Hypothalamus (tissue), 51 donors: ENCODE data around the gene MYB.
"Not testable (repeated sequence)": the region's sequence is repeated elsewhere in the genome, so short reads cannot be mapped to it uniquely, and the experiment has no call there.

ENCODE experiments used
- DNase-seq, 51 donors: peaks; one replicate each; lab custom pipeline; 2025; lab: John Stamatoyannopoulos, UW

MYB gene

DNA sequence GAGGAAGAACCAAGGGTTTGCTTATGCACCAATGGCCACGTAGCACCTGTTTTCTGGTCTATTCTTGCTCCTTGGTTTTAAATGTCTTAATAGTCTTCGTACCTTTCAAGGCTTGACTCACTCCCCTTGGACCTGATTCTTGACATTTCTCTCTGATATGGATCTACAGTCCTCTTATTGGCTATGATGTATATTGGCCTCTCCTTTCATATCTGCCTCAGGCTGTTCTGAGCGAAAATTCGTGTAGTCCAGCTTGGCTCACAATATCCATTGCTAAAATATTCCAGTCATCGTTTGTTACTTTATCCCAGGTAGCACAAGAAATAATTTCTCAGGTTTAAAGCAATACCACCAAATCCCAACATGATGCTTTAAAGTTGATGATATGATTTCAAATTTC lies 59.6 kb downstream of the MYB start:
- no peak for DNase-seq

GRCh38 chr6:135243871-135244796 lies 63.0 kb downstream of the MYB start:
- no peak for DNase-seq

- no peak for DNase-seq
Observed at GRCh38 chr6:135244805-135245204, 63.7 kb downstream of the MYB start.

- DNase-seq, result not testable (repeated sequence)
Observed at GRCh38 chr6:135246412-135247012, 65.4 kb downstream of the MYB start.

GRCh38 chr6:135250234-135250633 lies 69.1 kb downstream of the MYB start:
- no peak for DNase-seq

DNA sequence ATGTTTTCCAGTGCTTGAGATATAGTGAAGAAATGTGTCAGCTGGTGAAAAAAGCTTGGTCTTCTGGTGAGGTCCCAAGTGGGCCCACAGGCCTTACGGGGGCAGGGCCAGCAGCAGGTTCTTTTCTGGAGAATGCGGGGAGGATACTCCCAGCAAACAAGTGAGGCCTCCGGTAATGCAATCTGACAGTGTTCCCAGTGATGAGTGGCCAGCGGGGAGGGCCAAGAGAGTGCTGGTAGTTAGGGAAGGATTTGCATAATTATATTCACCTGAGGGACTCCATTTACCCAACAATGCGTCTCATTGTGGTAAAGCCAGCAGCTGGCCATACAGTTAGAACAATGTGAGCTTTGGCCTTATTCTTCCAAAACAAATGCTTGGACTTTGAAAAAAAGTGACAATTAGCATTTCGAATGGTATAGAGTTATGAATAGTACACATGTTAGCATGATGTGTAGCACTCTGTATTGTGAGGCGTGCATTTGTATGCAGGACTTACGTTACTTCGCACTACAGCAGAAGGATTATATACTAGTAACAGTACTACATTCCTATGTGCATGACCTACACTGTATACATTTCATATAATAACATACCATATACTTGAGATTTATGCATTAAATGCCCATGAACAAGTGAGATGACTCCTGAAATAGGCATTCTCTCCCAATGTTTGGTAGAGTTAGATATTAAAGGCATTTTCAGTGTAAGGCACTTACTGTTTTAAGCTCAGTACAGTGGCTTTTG lies 69.8 kb downstream of the MYB start:
- no peak for DNase-seq

DNA sequence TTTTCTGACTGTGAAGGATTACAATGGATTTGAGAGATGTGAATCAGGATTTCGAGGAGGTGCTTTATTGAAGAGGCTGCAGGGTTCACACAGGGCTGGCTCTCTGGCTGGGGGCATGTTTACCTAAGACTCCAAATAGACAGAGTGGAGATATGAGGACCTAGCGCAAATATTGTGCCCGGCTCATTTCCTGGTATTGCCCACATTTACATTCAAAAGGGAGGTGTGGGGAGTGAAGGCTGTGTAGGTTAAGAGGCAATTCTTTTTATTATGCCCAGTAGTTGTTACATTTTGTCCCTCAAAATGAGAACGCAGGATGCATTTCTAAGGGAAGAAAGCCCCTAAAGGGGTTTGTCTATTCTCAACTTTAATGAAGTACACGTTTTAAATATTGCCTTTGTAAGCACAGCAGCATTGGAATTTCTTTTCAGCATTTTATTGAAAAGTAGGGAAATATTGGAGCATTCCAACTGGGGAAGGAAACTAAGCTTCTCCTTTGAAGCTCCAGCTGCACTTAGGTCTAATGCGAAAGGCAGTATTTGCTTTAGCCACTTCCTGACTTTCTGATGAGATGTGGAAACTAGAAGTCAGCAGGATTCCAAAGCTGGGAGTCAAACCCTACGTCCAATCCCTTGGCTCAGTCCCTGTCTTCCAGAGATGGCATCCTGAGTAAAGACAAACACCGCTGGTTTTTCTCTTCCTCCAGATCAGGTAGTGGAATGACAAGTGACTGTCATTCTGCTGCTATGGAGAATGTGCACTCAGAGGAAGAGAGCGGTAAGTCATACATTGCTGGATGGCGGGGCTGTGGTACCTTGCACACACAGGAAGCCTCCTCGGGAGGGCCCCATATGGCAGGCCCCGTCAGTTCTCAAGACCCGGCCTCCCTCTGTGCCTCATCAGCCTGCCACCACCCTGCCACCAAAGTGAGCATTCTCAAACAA lies 70.7 kb downstream of the MYB start:
- no peak for DNase-seq

GRCh38 chr6:135254471-135254870 lies 73.4 kb downstream of the MYB start:
- no peak for DNase-seq

- DNase-seq, result no peak
Observed at GRCh38 chr6:135256866-135257265, 75.8 kb downstream of the MYB start.

GRCh38 chr6:135257631-135258405 lies 76.7 kb downstream of the MYB start:
- DNase-seq, result no peak

DNA sequence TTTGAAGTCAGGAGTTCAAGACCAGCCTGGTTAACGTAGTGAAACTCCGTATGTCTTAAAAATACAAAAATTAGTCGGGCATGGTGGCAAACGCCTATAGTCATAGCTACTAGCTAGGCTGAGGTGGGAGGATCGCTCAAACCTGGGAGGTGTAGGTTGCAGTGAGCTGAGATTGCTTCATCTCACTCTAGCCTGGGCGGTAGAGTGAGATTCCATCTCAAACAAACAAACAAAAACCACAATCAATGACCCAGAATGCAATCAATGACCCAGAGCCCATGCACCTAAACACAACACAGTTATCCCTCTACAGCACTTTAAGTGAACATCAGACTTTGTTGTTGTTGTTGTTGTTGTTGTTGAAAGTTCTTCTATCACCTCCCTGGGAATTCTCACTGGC lies 77.9 kb downstream of the MYB start:
- DNase-seq, result no peak

- no peak for DNase-seq
Observed at GRCh38 chr6:135260612-135261011, 79.5 kb downstream of the MYB start.

- DNase-seq, result no peak
Observed at GRCh38 chr6:135261872-135262725, 81.0 kb downstream of the MYB start.

GRCh38 chr6:135265278-135265677 lies 84.2 kb downstream of the MYB start:
- DNase-seq, result no peak

GRCh38 chr6:135266675-135267074 lies 85.6 kb downstream of the MYB start:
- no peak for DNase-seq

- DNase-seq, result no peak
Observed at GRCh38 chr6:135267085-135267484, 86.0 kb downstream of the MYB start.

- no peak for DNase-seq
Observed at GRCh38 chr6:135268263-135268662, 87.2 kb downstream of the MYB start.

GRCh38 chr6:135268740-135269139 lies 87.6 kb downstream of the MYB start:
- no peak for DNase-seq
